HG03039 (cell line): ENCODE measurements around the gene OR5A1.

ENCODE experiments used
- ATAC-seq: cut with Tn5 transposase; IDR thresholded peaks from one replicate; pipeline ENCODE4 v1.9.1; 2021; ENCODE audit warnings: mild to moderate bottlenecking, moderate library complexity; ENCODE audit not compliant: unreplicated experiment

The OR5A1 gene

DNA sequence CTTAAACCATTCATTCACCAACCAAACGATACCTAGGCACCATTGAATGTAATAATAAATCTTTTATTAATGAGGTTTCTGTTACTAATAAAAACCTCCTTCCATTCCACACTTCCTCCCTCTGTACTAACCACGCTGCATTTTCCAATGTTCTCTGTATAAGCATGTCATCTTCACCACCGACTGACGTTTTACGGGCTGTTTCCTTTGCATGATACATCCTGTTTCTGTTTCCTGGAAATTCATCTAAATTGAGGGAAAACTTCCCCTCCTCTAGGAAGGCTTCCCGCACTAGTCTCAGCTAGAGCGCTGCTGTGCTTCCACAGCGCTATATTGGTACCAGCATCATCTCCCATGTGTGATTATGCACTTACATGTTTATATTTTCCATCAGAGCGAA lies 38.9 kb downstream of the OR5A1 start:
- ATAC-seq = no peak

GRCh38 chr11:59479906-59480305 lies 43.6 kb downstream of the OR5A1 start:
- ATAC-seq = no peak

GRCh38 chr11:59480359-59480758 lies 44.1 kb downstream of the OR5A1 start:
- no peak for ATAC-seq
